Endodermal cell (in vitro differentiated cells): ENCODE results near the gene SLC4A5. TPM values are rescaled to one million over a fixed set of nuclear protein-coding genes. Genes with fewer than 3 reads are reported as not detected.
"Not testable (repeated sequence)": the region's sequence is repeated elsewhere in the genome, so short reads cannot be mapped to it uniquely, and the experiment has no call there.

Experiments used
- DNase-seq: peaks from one replicate; pipeline ENCODE4 v3.0.0-alpha.2; 2017
- H3K27ac ChIP-seq: 2 replicates; pipeline ENCODE4 v1.5.1; 2013; ENCODE audit warnings: mild to moderate bottlenecking, low read depth, low read length, moderate library complexity
- H3K27me3 ChIP-seq: 2 replicates; pipeline ENCODE4 v1.6.1; 2013; ENCODE audit warnings: mild to moderate bottlenecking, low read length, moderate library complexity; ENCODE audit not compliant: insufficient read depth, control insufficient read depth, poor library complexity, severe bottlenecking
- H3K36me3 ChIP-seq: 2 replicates; pipeline ENCODE4 v1.7.0; 2013; ENCODE audit warnings: mild to moderate bottlenecking, low read length, moderate library complexity; ENCODE audit not compliant: control insufficient read depth, insufficient read depth
- H3K4me1 ChIP-seq: one replicate; pipeline ENCODE4 v1.7.0; 2013; ENCODE audit warnings: low read length; ENCODE audit not compliant: control insufficient read depth, insufficient read depth
- H3K4me3 ChIP-seq: 2 replicates; pipeline ENCODE4 v1.5.1; 2013; ENCODE audit warnings: mild to moderate bottlenecking, low read length, moderate library complexity
- H3K9ac ChIP-seq: 2 replicates; pipeline ENCODE4 v1.6.1; 2013; ENCODE audit warnings: mild to moderate bottlenecking, low read length, moderate library complexity; ENCODE audit not compliant: poor library complexity, severe bottlenecking; ENCODE audit errors: extremely low read depth
- H3K9me3 ChIP-seq: 2 replicates; pipeline ENCODE4 v1.6.1; 2013; ENCODE audit warnings: mild to moderate bottlenecking, low read length, moderate library complexity; ENCODE audit not compliant: control insufficient read depth
- H3K27ac Mint-ChIP-seq: 2 replicates; pipeline ENCODE4 v1.8.0; 2020; ENCODE audit warnings: mixed read lengths
- H3K27me3 Mint-ChIP-seq: 2 replicates; pipeline ENCODE4 v1.8.0; 2021; ENCODE audit warnings: mild to moderate bottlenecking, mixed read lengths; ENCODE audit not compliant: insufficient read depth
- H3K36me3 Mint-ChIP-seq: 2 replicates; pipeline ENCODE4 v1.8.0; 2020; ENCODE audit warnings: low read depth, mixed read lengths
- H3K4me1 Mint-ChIP-seq: 2 replicates; pipeline ENCODE4 v1.8.0; 2020; ENCODE audit warnings: mixed read lengths
- H3K4me3 Mint-ChIP-seq: 2 replicates; pipeline ENCODE4 v1.8.0; 2020; ENCODE audit warnings: mild to moderate bottlenecking, moderate library complexity, mixed read lengths
- H3K9me3 Mint-ChIP-seq: 2 replicates; pipeline ENCODE4 v1.8.0; 2020; ENCODE audit warnings: mild to moderate bottlenecking, mixed read lengths
- WGBS, 2 experiments: methylation state at CpG; one replicate each; pipeline versions ENCODE4 v1.1.5 to v1.1.7; 2013; ENCODE audit warnings: missing lambda C conversion rate in 2 of 2, mixed read lengths in 1 of 2; ENCODE audit not compliant: insufficient coverage in 1 of 2, insufficient read length in 1 of 2; 5-methylcytosine and 5-hydroxymethylcytosine counted together
- total RNA-seq, 2 donors: library from RNA; stranded (reverse); fragmentation: NEBNext Ultra II Directional in 1 of 2; extraction: Animal tissue kit (Norgen Biotek cat#: 25700) in 1 of 2; gene quantifications; 2 replicates in 1 of 2; 3 replicates in 1 of 2; pipeline ENCODE4 v1.2.1, GENCODE V29; 2021
- TF ChIP-seq, protein P1 (sequence below): fragments of 200-600 bp; sonication (generic); conservative IDR thresholded peaks from 2 replicates; pipeline ENCODE4 v1.5.0; 2021; ENCODE audit warnings: antibody characterized with exemption, mild to moderate bottlenecking

Gene SLC4A5
- total RNA-seq, 2 donors from 2014 or later, result 2.5 to 3.7 TPM

- 90 to 97% methylated on average over 6 of the region's 6 CpGs for WGBS, 2 experiments
Measured at GRCh38 chr2:74232426-74232825, 110.8 kb downstream of the SLC4A5 start.

DNA sequence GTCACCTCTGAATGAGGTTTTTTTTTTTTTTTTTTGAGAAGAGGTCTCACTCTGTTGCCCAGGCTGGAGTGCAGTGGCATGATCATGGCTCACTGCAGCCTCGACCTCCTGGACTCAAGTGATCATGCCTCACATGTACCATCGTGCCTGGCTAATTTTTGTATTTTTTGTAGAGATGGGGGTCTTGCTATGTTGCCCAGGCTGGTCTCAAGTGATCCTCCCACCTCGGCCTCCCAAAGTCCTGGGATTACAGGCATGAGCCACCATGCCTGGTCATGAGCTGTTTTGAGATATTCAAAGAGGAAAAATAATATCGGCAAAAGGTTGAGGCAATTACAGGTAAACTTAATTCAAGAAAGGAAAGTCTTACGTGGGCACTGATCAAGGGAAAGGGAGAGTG lies 113.4 kb downstream of the SLC4A5 start:
- WGBS, 2 experiments, result 93% methylated on average over 3 to 5 of the region's 5 CpGs
- H3K27me3 Mint-ChIP-seq, DNase-seq: not testable (repeated sequence)

More at GRCh38 chr2:74232426-74232825, 110.8 kb downstream of the SLC4A5 start:
- H3K4me3 Mint-ChIP-seq, result no peak overlapping the region
- DNase-seq, result peak; percentile 36
- H3K27ac ChIP-seq, result no peak overlapping the region
- peaks cover 2% of the 10 kb centered on the region for H3K27me3 Mint-ChIP-seq
- no peaks in the 10 kb centered on the region for H3K36me3 ChIP-seq
- H3K36me3 Mint-ChIP-seq, result no peaks in the 10 kb centered on the region
- H3K9me3 ChIP-seq, result no peaks in the 10 kb centered on the region
- H3K4me1 Mint-ChIP-seq, result no peaks in the 10 kb centered on the region
- no peaks in the 10 kb centered on the region for H3K27me3 ChIP-seq
- TF ChIP-seq, protein P1, sequence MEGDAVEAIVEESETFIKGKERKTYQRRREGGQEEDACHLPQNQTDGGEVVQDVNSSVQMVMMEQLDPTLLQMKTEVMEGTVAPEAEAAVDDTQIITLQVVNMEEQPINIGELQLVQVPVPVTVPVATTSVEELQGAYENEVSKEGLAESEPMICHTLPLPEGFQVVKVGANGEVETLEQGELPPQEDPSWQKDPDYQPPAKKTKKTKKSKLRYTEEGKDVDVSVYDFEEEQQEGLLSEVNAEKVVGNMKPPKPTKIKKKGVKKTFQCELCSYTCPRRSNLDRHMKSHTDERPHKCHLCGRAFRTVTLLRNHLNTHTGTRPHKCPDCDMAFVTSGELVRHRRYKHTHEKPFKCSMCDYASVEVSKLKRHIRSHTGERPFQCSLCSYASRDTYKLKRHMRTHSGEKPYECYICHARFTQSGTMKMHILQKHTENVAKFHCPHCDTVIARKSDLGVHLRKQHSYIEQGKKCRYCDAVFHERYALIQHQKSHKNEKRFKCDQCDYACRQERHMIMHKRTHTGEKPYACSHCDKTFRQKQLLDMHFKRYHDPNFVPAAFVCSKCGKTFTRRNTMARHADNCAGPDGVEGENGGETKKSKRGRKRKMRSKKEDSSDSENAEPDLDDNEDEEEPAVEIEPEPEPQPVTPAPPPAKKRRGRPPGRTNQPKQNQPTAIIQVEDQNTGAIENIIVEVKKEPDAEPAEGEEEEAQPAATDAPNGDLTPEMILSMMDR, result no peak
- no peak overlapping the region for H3K27ac Mint-ChIP-seq
- no peaks in the 10 kb centered on the region for H3K9me3 Mint-ChIP-seq
- H3K4me3 ChIP-seq, result no peak overlapping the region
- no peaks in the 10 kb centered on the region for H3K4me1 ChIP-seq
- H3K9ac ChIP-seq, result no peak overlapping the region

GRCh38 chr2:74228772-74229171 lies 114.4 kb downstream of the SLC4A5 start:
- DNase-seq, result peak; percentile 66
- TF ChIP-seq, protein P1, result peak; percentile 46
- Mint-ChIP-seq H3K27me3 (peaks cover 2% of the 10 kb centered on the region), H3K36me3 (no peaks in the 10 kb centered on the region), H3K27ac (no peak overlapping the region), H3K4me3 (no peak overlapping the region), H3K4me1 (no peaks in the 10 kb centered on the region), H3K9me3 (no peaks in the 10 kb centered on the region)
- Histone ChIP-seq H3K27ac (no peak overlapping the region), H3K4me3 (no peak overlapping the region), H3K9me3 (no peaks in the 10 kb centered on the region), H3K36me3 (peaks cover 1% of the 10 kb centered on the region), H3K4me1 (no peaks in the 10 kb centered on the region), H3K27me3 (no peaks in the 10 kb centered on the region), H3K9ac (no peak overlapping the region)
- 88 to 100% methylated on average over 1 to 4 of the region's 4 CpGs for WGBS, 2 experiments

More for the DNA sequence above, 113.4 kb downstream of the SLC4A5 start:
- not testable (repeated sequence) for H3K36me3 ChIP-seq, H3K4me1 Mint-ChIP-seq, H3K36me3 Mint-ChIP-seq, H3K4me3 Mint-ChIP-seq, H3K9me3 ChIP-seq, H3K9ac ChIP-seq, H3K27ac Mint-ChIP-seq, H3K4me1 ChIP-seq, H3K4me3 ChIP-seq, H3K27ac ChIP-seq, H3K27me3 ChIP-seq, H3K9me3 Mint-ChIP-seq

- Histone ChIP-seq H3K9ac (no peak overlapping the region), H3K27me3 (no peaks in the 10 kb centered on the region), H3K27ac (no peak overlapping the region), H3K36me3 (peaks cover 4% of the 10 kb centered on the region), H3K4me1 (no peaks in the 10 kb centered on the region), H3K4me3 (no peak overlapping the region), H3K9me3 (no peaks in the 10 kb centered on the region)
- peaks cover 2% of the 10 kb centered on the region for H3K27me3 Mint-ChIP-seq
- no peaks in the 10 kb centered on the region for H3K4me1 Mint-ChIP-seq
- H3K27ac Mint-ChIP-seq, result no peak overlapping the region
- peak; percentile 61 for DNase-seq
- no peaks in the 10 kb centered on the region for H3K36me3 Mint-ChIP-seq
- no peaks in the 10 kb centered on the region for H3K9me3 Mint-ChIP-seq
- H3K4me3 Mint-ChIP-seq, result no peak overlapping the region
- TF ChIP-seq, protein P1, result peak; percentile 36
- WGBS, 2 experiments, result 89% methylated on average over 5 of the region's 5 CpGs; no CpG with 5 or more reads in 1 of the 2 experiments
Measured at GRCh38 chr2:74227646-74228045, 115.6 kb downstream of the SLC4A5 start.
